ENCODE results near the gene SAMD9L.

SAMD9L gene

DNA sequence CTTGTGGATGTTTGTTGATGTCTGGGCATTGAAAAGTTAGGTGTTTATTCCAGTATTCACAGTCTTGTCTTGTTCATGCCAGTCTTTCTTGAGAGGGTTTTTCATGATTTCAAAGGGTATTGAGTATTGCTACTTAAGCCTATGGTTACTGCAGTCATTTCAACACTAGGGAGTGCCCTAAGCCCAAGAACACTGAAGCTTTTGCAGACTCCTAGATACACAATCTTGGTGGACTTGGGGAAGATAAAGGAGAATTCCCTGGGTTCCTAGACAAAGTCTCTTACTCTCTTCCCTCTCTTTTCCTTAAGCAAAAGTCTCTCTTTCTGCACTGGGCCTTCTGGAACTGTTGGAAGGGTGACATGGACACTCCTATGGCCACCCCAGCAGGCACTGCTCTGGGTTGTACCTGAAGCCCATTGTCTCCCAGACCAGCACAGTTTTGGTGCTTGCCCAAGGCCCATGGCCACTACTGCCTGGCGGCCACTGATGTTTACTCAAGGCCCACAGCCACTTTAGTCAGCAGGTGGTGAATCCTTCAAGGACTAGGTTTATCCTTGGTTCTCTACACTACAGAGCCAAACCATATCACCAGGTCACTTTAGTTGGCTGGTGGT lies 55.3 kb downstream of the SAMD9L start:
- TF ChIP-seq, protein P1, sequence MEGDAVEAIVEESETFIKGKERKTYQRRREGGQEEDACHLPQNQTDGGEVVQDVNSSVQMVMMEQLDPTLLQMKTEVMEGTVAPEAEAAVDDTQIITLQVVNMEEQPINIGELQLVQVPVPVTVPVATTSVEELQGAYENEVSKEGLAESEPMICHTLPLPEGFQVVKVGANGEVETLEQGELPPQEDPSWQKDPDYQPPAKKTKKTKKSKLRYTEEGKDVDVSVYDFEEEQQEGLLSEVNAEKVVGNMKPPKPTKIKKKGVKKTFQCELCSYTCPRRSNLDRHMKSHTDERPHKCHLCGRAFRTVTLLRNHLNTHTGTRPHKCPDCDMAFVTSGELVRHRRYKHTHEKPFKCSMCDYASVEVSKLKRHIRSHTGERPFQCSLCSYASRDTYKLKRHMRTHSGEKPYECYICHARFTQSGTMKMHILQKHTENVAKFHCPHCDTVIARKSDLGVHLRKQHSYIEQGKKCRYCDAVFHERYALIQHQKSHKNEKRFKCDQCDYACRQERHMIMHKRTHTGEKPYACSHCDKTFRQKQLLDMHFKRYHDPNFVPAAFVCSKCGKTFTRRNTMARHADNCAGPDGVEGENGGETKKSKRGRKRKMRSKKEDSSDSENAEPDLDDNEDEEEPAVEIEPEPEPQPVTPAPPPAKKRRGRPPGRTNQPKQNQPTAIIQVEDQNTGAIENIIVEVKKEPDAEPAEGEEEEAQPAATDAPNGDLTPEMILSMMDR (IDR thresholded peaks at IDR 0.05), result no peak

All from LNCAP (cell line).